Endodermal cell (in vitro differentiated cells): ENCODE results near the gene SRSF5. TPM values are rescaled to one million over a fixed set of nuclear protein-coding genes. Genes with fewer than 3 reads are reported as not detected.
A peak's percentile ranks its signal among the peaks of the same experiment; 100 is the strongest.

ENCODE experiments used
- DNase-seq: peaks from one replicate; pipeline ENCODE4 v3.0.0-alpha.2; 2017
- H3K27ac ChIP-seq: 2 replicates; pipeline ENCODE4 v1.5.1; 2013; ENCODE audit warnings: mild to moderate bottlenecking, low read depth, low read length, moderate library complexity
- H3K27me3 ChIP-seq: 2 replicates; pipeline ENCODE4 v1.6.1; 2013; ENCODE audit warnings: mild to moderate bottlenecking, low read length, moderate library complexity; ENCODE audit not compliant: insufficient read depth, control insufficient read depth, poor library complexity, severe bottlenecking
- H3K36me3 ChIP-seq: 2 replicates; pipeline ENCODE4 v1.7.0; 2013; ENCODE audit warnings: mild to moderate bottlenecking, low read length, moderate library complexity; ENCODE audit not compliant: control insufficient read depth, insufficient read depth
- H3K4me1 ChIP-seq: one replicate; pipeline ENCODE4 v1.7.0; 2013; ENCODE audit warnings: low read length; ENCODE audit not compliant: control insufficient read depth, insufficient read depth
- H3K4me3 ChIP-seq: 2 replicates; pipeline ENCODE4 v1.5.1; 2013; ENCODE audit warnings: mild to moderate bottlenecking, low read length, moderate library complexity
- H3K9ac ChIP-seq: 2 replicates; pipeline ENCODE4 v1.6.1; 2013; ENCODE audit warnings: mild to moderate bottlenecking, low read length, moderate library complexity; ENCODE audit not compliant: poor library complexity, severe bottlenecking; ENCODE audit errors: extremely low read depth
- H3K9me3 ChIP-seq: 2 replicates; pipeline ENCODE4 v1.6.1; 2013; ENCODE audit warnings: mild to moderate bottlenecking, low read length, moderate library complexity; ENCODE audit not compliant: control insufficient read depth
- H3K27ac Mint-ChIP-seq: 2 replicates; pipeline ENCODE4 v1.8.0; 2020; ENCODE audit warnings: mixed read lengths
- H3K27me3 Mint-ChIP-seq: 2 replicates; pipeline ENCODE4 v1.8.0; 2021; ENCODE audit warnings: mild to moderate bottlenecking, mixed read lengths; ENCODE audit not compliant: insufficient read depth
- H3K36me3 Mint-ChIP-seq: 2 replicates; pipeline ENCODE4 v1.8.0; 2020; ENCODE audit warnings: low read depth, mixed read lengths
- H3K4me1 Mint-ChIP-seq: 2 replicates; pipeline ENCODE4 v1.8.0; 2020; ENCODE audit warnings: mixed read lengths
- H3K4me3 Mint-ChIP-seq: 2 replicates; pipeline ENCODE4 v1.8.0; 2020; ENCODE audit warnings: mild to moderate bottlenecking, moderate library complexity, mixed read lengths
- H3K9me3 Mint-ChIP-seq: 2 replicates; pipeline ENCODE4 v1.8.0; 2020; ENCODE audit warnings: mild to moderate bottlenecking, mixed read lengths
- CTCF ChIP-seq: fragments of 200-600 bp; sonication (generic); conservative IDR thresholded peaks from 2 replicates; pipeline ENCODE4 v1.5.0; 2021; ENCODE audit warnings: antibody characterized with exemption, mild to moderate bottlenecking
- WGBS, 2 experiments: methylation state at CpG; one replicate each; pipeline versions ENCODE4 v1.1.5 to v1.1.7; 2013; ENCODE audit warnings: missing lambda C conversion rate in 2 of 2, mixed read lengths in 1 of 2; ENCODE audit not compliant: insufficient coverage in 1 of 2, insufficient read length in 1 of 2; 5-methylcytosine and 5-hydroxymethylcytosine counted together
- total RNA-seq, 2 donors: library from RNA; stranded (reverse); fragmentation: NEBNext Ultra II Directional in 1 of 2; extraction: Animal tissue kit (Norgen Biotek cat#: 25700) in 1 of 2; gene quantifications; 2 replicates in 1 of 2; 3 replicates in 1 of 2; pipeline ENCODE4 v1.2.1, GENCODE V29; 2021

Gene SRSF5
- total RNA-seq, 2 donors from 2014 or later: 285 to 307 TPM

GRCh38 chr14:69771136-69771535, 4.2 kb downstream of the SRSF5 start:
- no peak for TF ChIP-seq CTCF
- Mint-ChIP-seq H3K4me1 (peaks cover 28% of the 10 kb centered on the region), H3K27ac (peak overlapping the region; percentile 83), H3K9me3 (peaks cover 7% of the 10 kb centered on the region), H3K4me3 (peak overlapping the region; percentile 100), H3K36me3 (peaks cover 82% of the 10 kb centered on the region), H3K27me3 (peaks cover 2% of the 10 kb centered on the region)
- H3K4me3 ChIP-seq: no peak overlapping the region
- H3K4me1 ChIP-seq: peaks cover 6% of the 10 kb centered on the region
- peak; percentile 44 for DNase-seq
- H3K36me3 ChIP-seq: peaks cover 84% of the 10 kb centered on the region
- no peak overlapping the region for H3K27ac ChIP-seq
- peaks cover under 1% of the 10 kb centered on the region for H3K9me3 ChIP-seq
- WGBS, 2 experiments: 96 to 99% methylated on average over 16 of the region's 16 CpGs
- no peaks in the 10 kb centered on the region for H3K27me3 ChIP-seq
- H3K9ac ChIP-seq: no peak overlapping the region

GRCh38 chr14:69772082-69773017, 5.4 kb downstream of the SRSF5 start:
- Mint-ChIP-seq H3K27me3 (no peaks in the 10 kb centered on the region), H3K9me3 (no peaks in the 10 kb centered on the region), H3K4me3 (peak overlapping the region; percentile 27), H3K36me3 (peaks cover 86% of the 10 kb centered on the region), H3K4me1 (peaks cover 28% of the 10 kb centered on the region), H3K27ac (peak overlapping the region; percentile 85)
- no peaks in the 10 kb centered on the region for H3K27me3 ChIP-seq
- TF ChIP-seq CTCF: no peak
- peaks cover 6% of the 10 kb centered on the region for H3K4me1 ChIP-seq
- no peak overlapping the region for H3K9ac ChIP-seq
- no peak overlapping the region for H3K4me3 ChIP-seq
- H3K27ac ChIP-seq: no peak overlapping the region
- peak; percentile 55 for DNase-seq
- peaks cover 96% of the 10 kb centered on the region for H3K36me3 ChIP-seq
- WGBS, 2 experiments: 97% methylated on average over 6 to 11 of the region's 11 CpGs
- H3K9me3 ChIP-seq: no peaks in the 10 kb centered on the region

- peaks cover 20% of the 10 kb centered on the region for H3K4me1 Mint-ChIP-seq
- peak overlapping the region; percentile 48 for H3K27ac Mint-ChIP-seq
- Histone ChIP-seq H3K27ac (no peak overlapping the region), H3K4me1 (peaks cover 6% of the 10 kb centered on the region), H3K36me3 (peaks cover 100% of the 10 kb centered on the region), H3K4me3 (no peak overlapping the region), H3K9me3 (no peaks in the 10 kb centered on the region), H3K9ac (no peak overlapping the region), H3K27me3 (no peaks in the 10 kb centered on the region)
- H3K36me3 Mint-ChIP-seq: peaks cover 86% of the 10 kb centered on the region
- WGBS, 2 experiments: 95 to 100% methylated on average over 2 to 7 of the region's 7 CpGs
- H3K27me3 Mint-ChIP-seq: no peaks in the 10 kb centered on the region
- no peaks in the 10 kb centered on the region for H3K9me3 Mint-ChIP-seq
- peak; percentile 32 for DNase-seq
- H3K4me3 Mint-ChIP-seq: no peak overlapping the region
- TF ChIP-seq CTCF: no peak
These were observed 6.8 kb downstream of the SRSF5 start for GRCh38 chr14:69773571-69774276.
